ENCODE measurements around the gene ARMC7. TPM values are rescaled to one million over a fixed set of nuclear protein-coding genes. Genes with fewer than 3 reads are reported as not detected.
A peak's percentile ranks its signal among the peaks of the same experiment; 100 is the strongest.

ARMC7 gene
- total RNA-seq, 1 experiment from 2014 or later: 22.8 TPM

GRCh38 chr17:75176625-75177024 is 66.9 kb downstream of the ARMC7 start:
- no peak for DNase-seq
- no peak overlapping the region for H2BK5ac ChIP-seq (ENCODE audit: insufficient read length, low read length)
- peaks cover 34% of the 10 kb centered on the region for H3K79me2 ChIP-seq (ENCODE audit: insufficient read depth, low read length)
- WGBS (ENCODE audit: extremely low coverage, insufficient read length, low lambda C conversion rate): 100% methylated on average over 2 of the region's 5 CpGs
- H3K27ac ChIP-seq (ENCODE audit: insufficient read length, low read depth, low read length): no peak overlapping the region
- H3K56ac ChIP-seq (ENCODE audit: insufficient read length, low read depth, low read length): no peak overlapping the region
- no peak overlapping the region for H4K5ac ChIP-seq (ENCODE audit: insufficient read length, low read depth, low read length)
- no peak overlapping the region for H3K14ac ChIP-seq (ENCODE audit: insufficient read depth, low read length)
- Mint-ChIP-seq H3K27ac (peak overlapping the region in 1 of 3 experiments; percentile 89; a peak in 2 of 7 replicates), H3K9me3 (no peaks in the 10 kb centered on the region), H3K36me3 (ENCODE audit: insufficient read depth in 1 of 3, low read depth in 3 of 3) (peaks cover 49 to 89% (median 79%) of the 10 kb centered on the region in 3 experiments), H3K4me1 (peaks cover 4 to 17% of the 10 kb centered on the region in 2 experiments), H3K4me3 (no peak overlapping the region; a peak in 1 of 5 replicates), H3K27me3 (ENCODE audit: low read depth) (no peaks in the 10 kb centered on the region)
- no peak for TF ChIP-seq CTCF (conservative IDR thresholded peaks at IDR 0.05)
- H2BK12ac ChIP-seq (ENCODE audit: insufficient read length, low read depth, low read length): no peak overlapping the region
- no peak overlapping the region for H2BK120ac ChIP-seq (ENCODE audit: low read depth, low read length, poor library complexity, severe bottlenecking)
- no peaks in the 10 kb centered on the region for H4K20me1 ChIP-seq (ENCODE audit: control insufficient read depth, insufficient read depth, insufficient read length)
- no peak overlapping the region for H2BK20ac ChIP-seq (ENCODE audit: low read depth, low read length, poor library complexity, severe bottlenecking)
- no peak overlapping the region for H3K4ac ChIP-seq (ENCODE audit: low read depth, low read length)
- H3K23me2 ChIP-seq (ENCODE audit: insufficient read length, low read depth, low read length, poor library complexity, severe bottlenecking): peaks cover 5% of the 10 kb centered on the region
- no peak overlapping the region for H3K9ac ChIP-seq (ENCODE audit: extremely low read depth, insufficient read length, low read length)
- no peak overlapping the region for H2AK5ac ChIP-seq (ENCODE audit: insufficient read length, low read length)
- no peak overlapping the region for H4K91ac ChIP-seq (ENCODE audit: insufficient read length, low read depth, low read length)
- H2BK15ac ChIP-seq (ENCODE audit: low read depth, low read length): no peak overlapping the region
- no peak overlapping the region for H3K4me2 ChIP-seq (ENCODE audit: insufficient read depth, insufficient read length, low read length)
- H3K23ac ChIP-seq (ENCODE audit: insufficient read length, low read depth, low read length): no peak overlapping the region
- no peaks in the 10 kb centered on the region for H3K27me3 ChIP-seq (ENCODE audit: insufficient read depth, low read length)
- H3K4me1 ChIP-seq (ENCODE audit: insufficient read depth, low read length): no peaks in the 10 kb centered on the region
- H3K18ac ChIP-seq (ENCODE audit: insufficient read length, low read depth, low read length): no peak overlapping the region
- H3K79me1 ChIP-seq (ENCODE audit: insufficient read depth, low read depth, low read length, poor library complexity, severe bottlenecking): peaks cover 12% of the 10 kb centered on the region
- no peak overlapping the region for H3T11ph ChIP-seq (ENCODE audit: low read length)
- H4K8ac ChIP-seq (replicated peaks; ENCODE audit: insufficient read length, low read depth, low read length): no peak overlapping the region
- no peak overlapping the region for H2AFZ ChIP-seq (ENCODE audit: low read length)
- H3K9me3 ChIP-seq (ENCODE audit: control insufficient read depth, low read depth, low read length): no peaks in the 10 kb centered on the region
